K562 (cell line): ENCODE measurements around the gene ZNF80. TPM values are rescaled to one million over a fixed set of nuclear protein-coding genes. Genes with fewer than 3 reads are reported as not detected.

Experiments used
- CHD1 ChIP-seq: fragments of 200-600 bp; sonication (generic); IDR thresholded peaks from one replicate; pipeline ENCODE4 v1.6.1; 2012; ENCODE audit warnings: mild to moderate bottlenecking, moderate library complexity, low read length, inconsistent platforms
- COPS2 ChIP-seq: fragments of 450-650 bp; conservative IDR thresholded peaks from 2 replicates; pipeline ENCODE4 v1.6.1; 2016; ENCODE audit warnings: mild to moderate bottlenecking, moderate library complexity
- FOXJ3 ChIP-seq: sonication (generic); formaldehyde crosslinking; IDR thresholded peaks from 2 replicates; pipeline ENCODE4 v1.4.0; 2020; ENCODE audit warnings: mild to moderate bottlenecking, missing genetic modification reagents
- MEIS2 ChIP-seq: fragments of 450-650 bp; IDR thresholded peaks from 2 replicates; pipeline ENCODE4 v1.6.1; 2014; ENCODE audit warnings: mild to moderate bottlenecking; ENCODE audit not compliant: partially characterized antibody
- PURB ChIP-seq: sonication (generic); formaldehyde crosslinking; IDR thresholded peaks from 2 replicates; pipeline ENCODE4 v1.9.0; 2021; ENCODE audit warnings: low read depth, mild to moderate bottlenecking, missing genetic modification reagents
- RUNX1 ChIP-seq: sonication (generic); IDR thresholded peaks from 2 replicates; pipeline ENCODE4 v1.6.1; 2016; ENCODE audit warnings: antibody characterized with exemption, low read depth
- ZNF197 ChIP-seq: fragments of 200-800 bp; sonication (Bioruptor generic); IDR thresholded peaks from 2 replicates; pipeline ENCODE4 v1.6.1; 2016; ENCODE audit warnings: low read depth, missing genetic modification characterization, missing compliant biosample characterization
- ZNF551 ChIP-seq: fragments of 250-450 bp; sonication (Bioruptor Pico); IDR thresholded peaks from 2 replicates; pipeline ENCODE4 v1.5.0; 2021; ENCODE audit warnings: mild to moderate bottlenecking, moderate library complexity
- polyA plus RNA-seq, 8 experiments: library from polyadenylated mRNA; depleted of rRNA in 4 of 8; stranded (reverse) in 5 of 8; unstranded in 3 of 8; fragments of >200 nt; fragmentation: Nextera tagmentation in 2 of 8; fragmentation: Illumina TruSeq in 1 of 8; extraction: Ambion mirVana in 2 of 8; extraction: Trizol in 1 of 8; gene quantifications; 2 replicates each; pipeline versions ENCODE4 v1.2.1 to v1.2.3, GENCODE V29; 2011 to 2014; ENCODE audit warnings: inconsistent platforms in 1 of 8, missing spikeins in 1 of 8
- total RNA-seq, 7 experiments: library from RNA; depleted of rRNA in 6 of 7; stranded (reverse); fragments of >200 nt in 6 of 7; fragmentation: Illumina TruSeq in 2 of 7; extraction: Trizol in 2 of 7; gene quantifications; 2 replicates each; pipeline versions ENCODE4 v1.2.1 to v1.2.3, GENCODE V29; 2011 to 2021; ENCODE audit warnings: low replicate concordance in 1 of 7
- TF ChIP-seq, protein P1 (sequence below): fragments of 250-450 bp; sonication (Bioruptor Pico); IDR thresholded peaks from 2 replicates; pipeline ENCODE4 v1.4.0; 2020; ENCODE audit warnings: mild to moderate bottlenecking, moderate library complexity
- TF ChIP-seq, protein P2 (sequence below): sonication (generic); formaldehyde crosslinking; IDR thresholded peaks from 2 replicates; pipeline ENCODE4 v1.8.0; 2022; ENCODE audit warnings: mild to moderate bottlenecking, missing genetic modification reagents
- TF ChIP-seq, protein P3 (sequence below): sonication (generic); formaldehyde crosslinking; IDR thresholded peaks from 2 replicates; pipeline ENCODE4 v1.8.1; 2022; ENCODE audit warnings: missing genetic modification reagents
- TF ChIP-seq, protein P4 (sequence below): sonication (generic); formaldehyde crosslinking; IDR thresholded peaks from 2 replicates; pipeline ENCODE4 v1.8.0; 2023; ENCODE audit warnings: missing genetic modification reagents, mild to moderate bottlenecking, borderline replicate concordance

Gene ZNF80
- total and polyA plus RNA-seq, 9 of the 15 experiments (the other 6 are each of a cell fraction or from before 2014, with no cell fraction given) = 0.01 to 0.07 (median 0.04) TPM; not detected in 3

DNA sequence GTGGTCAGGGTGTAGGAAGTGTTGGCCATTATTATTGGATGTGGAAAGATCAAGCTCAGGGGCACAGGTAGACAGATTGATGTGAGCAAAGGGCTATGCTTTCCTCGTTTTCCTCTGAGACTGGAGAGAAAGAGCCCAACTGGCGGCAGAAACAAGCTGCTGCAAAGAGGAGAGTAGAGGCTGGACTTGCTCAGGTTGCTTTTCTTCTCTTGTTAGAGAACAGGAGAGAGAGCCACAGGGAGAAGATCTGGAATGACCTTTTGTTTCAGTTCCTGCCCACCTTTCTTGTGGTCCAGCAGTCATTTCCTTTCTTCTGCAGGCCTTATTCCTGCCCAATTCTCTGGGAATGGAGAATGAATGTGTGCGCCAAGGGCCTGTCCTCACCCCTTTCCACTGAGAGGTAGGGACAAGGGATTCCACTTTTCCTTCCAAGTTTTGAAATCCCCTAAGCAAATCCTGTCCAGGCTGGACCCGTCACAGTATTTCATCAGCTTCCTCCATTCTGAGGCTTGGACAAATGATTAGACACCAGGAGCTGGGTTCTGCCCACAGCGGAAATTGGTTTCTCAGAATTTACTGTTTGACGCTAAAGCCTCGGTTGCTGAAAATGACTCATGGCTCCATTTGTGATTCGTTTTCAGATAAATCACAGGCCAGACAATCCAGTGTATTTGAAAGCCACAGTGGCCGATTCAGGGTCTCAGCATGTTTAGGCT, 16.1 kb downstream of the ZNF80 start (continued):
- TF ChIP-seq ZNF551 (CRISPR knock-in tag) = no peak
- no peak for TF ChIP-seq FOXJ3 (CRISPR knock-in tag)
- peak; percentile 30 for TF ChIP-seq MEIS2
- TF ChIP-seq COPS2 = no peak
- TF ChIP-seq ZNF197 (CRISPR knock-in tag) = no peak
- TF ChIP-seq, protein P1, sequence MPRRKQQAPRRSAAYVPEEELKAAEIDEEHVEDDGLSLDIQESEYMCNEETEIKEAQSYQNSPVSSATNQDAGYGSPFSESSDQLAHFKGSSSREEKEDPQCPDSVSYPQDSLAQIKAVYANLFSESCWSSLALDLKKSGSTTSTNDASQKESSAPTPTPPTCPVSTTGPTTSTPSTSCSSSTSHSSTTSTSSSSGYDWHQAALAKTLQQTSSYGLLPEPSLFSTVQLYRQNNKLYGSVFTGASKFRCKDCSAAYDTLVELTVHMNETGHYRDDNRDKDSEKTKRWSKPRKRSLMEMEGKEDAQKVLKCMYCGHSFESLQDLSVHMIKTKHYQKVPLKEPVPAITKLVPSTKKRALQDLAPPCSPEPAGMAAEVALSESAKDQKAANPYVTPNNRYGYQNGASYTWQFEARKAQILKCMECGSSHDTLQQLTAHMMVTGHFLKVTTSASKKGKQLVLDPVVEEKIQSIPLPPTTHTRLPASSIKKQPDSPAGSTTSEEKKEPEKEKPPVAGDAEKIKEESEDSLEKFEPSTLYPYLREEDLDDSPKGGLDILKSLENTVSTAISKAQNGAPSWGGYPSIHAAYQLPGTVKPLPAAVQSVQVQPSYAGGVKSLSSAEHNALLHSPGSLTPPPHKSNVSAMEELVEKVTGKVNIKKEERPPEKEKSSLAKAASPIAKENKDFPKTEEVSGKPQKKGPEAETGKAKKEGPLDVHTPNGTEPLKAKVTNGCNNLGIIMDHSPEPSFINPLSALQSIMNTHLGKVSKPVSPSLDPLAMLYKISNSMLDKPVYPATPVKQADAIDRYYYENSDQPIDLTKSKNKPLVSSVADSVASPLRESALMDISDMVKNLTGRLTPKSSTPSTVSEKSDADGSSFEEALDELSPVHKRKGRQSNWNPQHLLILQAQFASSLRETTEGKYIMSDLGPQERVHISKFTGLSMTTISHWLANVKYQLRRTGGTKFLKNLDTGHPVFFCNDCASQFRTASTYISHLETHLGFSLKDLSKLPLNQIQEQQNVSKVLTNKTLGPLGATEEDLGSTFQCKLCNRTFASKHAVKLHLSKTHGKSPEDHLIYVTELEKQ (CRISPR knock-in tag) = no peak
- TF ChIP-seq, protein P2, sequence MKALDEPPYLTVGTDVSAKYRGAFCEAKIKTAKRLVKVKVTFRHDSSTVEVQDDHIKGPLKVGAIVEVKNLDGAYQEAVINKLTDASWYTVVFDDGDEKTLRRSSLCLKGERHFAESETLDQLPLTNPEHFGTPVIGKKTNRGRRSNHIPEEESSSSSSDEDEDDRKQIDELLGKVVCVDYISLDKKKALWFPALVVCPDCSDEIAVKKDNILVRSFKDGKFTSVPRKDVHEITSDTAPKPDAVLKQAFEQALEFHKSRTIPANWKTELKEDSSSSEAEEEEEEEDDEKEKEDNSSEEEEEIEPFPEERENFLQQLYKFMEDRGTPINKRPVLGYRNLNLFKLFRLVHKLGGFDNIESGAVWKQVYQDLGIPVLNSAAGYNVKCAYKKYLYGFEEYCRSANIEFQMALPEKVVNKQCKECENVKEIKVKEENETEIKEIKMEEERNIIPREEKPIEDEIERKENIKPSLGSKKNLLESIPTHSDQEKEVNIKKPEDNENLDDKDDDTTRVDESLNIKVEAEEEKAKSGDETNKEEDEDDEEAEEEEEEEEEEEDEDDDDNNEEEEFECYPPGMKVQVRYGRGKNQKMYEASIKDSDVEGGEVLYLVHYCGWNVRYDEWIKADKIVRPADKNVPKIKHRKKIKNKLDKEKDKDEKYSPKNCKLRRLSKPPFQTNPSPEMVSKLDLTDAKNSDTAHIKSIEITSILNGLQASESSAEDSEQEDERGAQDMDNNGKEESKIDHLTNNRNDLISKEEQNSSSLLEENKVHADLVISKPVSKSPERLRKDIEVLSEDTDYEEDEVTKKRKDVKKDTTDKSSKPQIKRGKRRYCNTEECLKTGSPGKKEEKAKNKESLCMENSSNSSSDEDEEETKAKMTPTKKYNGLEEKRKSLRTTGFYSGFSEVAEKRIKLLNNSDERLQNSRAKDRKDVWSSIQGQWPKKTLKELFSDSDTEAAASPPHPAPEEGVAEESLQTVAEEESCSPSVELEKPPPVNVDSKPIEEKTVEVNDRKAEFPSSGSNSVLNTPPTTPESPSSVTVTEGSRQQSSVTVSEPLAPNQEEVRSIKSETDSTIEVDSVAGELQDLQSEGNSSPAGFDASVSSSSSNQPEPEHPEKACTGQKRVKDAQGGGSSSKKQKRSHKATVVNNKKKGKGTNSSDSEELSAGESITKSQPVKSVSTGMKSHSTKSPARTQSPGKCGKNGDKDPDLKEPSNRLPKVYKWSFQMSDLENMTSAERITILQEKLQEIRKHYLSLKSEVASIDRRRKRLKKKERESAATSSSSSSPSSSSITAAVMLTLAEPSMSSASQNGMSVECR (CRISPR knock-in tag) = no peak
- TF ChIP-seq CHD1 = no peak
- TF ChIP-seq, protein P3, sequence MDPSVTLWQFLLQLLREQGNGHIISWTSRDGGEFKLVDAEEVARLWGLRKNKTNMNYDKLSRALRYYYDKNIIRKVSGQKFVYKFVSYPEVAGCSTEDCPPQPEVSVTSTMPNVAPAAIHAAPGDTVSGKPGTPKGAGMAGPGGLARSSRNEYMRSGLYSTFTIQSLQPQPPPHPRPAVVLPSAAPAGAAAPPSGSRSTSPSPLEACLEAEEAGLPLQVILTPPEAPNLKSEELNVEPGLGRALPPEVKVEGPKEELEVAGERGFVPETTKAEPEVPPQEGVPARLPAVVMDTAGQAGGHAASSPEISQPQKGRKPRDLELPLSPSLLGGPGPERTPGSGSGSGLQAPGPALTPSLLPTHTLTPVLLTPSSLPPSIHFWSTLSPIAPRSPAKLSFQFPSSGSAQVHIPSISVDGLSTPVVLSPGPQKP (CRISPR knock-in tag) = no peak
- TF ChIP-seq, protein P4, sequence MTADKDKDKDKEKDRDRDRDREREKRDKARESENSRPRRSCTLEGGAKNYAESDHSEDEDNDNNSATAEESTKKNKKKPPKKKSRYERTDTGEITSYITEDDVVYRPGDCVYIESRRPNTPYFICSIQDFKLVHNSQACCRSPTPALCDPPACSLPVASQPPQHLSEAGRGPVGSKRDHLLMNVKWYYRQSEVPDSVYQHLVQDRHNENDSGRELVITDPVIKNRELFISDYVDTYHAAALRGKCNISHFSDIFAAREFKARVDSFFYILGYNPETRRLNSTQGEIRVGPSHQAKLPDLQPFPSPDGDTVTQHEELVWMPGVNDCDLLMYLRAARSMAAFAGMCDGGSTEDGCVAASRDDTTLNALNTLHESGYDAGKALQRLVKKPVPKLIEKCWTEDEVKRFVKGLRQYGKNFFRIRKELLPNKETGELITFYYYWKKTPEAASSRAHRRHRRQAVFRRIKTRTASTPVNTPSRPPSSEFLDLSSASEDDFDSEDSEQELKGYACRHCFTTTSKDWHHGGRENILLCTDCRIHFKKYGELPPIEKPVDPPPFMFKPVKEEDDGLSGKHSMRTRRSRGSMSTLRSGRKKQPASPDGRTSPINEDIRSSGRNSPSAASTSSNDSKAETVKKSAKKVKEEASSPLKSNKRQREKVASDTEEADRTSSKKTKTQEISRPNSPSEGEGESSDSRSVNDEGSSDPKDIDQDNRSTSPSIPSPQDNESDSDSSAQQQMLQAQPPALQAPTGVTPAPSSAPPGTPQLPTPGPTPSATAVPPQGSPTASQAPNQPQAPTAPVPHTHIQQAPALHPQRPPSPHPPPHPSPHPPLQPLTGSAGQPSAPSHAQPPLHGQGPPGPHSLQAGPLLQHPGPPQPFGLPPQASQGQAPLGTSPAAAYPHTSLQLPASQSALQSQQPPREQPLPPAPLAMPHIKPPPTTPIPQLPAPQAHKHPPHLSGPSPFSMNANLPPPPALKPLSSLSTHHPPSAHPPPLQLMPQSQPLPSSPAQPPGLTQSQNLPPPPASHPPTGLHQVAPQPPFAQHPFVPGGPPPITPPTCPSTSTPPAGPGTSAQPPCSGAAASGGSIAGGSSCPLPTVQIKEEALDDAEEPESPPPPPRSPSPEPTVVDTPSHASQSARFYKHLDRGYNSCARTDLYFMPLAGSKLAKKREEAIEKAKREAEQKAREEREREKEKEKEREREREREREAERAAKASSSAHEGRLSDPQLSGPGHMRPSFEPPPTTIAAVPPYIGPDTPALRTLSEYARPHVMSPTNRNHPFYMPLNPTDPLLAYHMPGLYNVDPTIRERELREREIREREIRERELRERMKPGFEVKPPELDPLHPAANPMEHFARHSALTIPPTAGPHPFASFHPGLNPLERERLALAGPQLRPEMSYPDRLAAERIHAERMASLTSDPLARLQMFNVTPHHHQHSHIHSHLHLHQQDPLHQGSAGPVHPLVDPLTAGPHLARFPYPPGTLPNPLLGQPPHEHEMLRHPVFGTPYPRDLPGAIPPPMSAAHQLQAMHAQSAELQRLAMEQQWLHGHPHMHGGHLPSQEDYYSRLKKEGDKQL = no peak
- TF ChIP-seq PURB = no peak
- TF ChIP-seq RUNX1 = no peak
